IMR-90 (cell line): ENCODE measurements around the gene CTDP1.

ENCODE experiments used
- CEBPB ChIP-seq: IDR thresholded peaks from 2 replicates; pipeline ENCODE4 v1.6.1; 2012; ENCODE audit warnings: low read depth, low read length, improper control_type of control experiment
- CHD1 ChIP-seq: IDR thresholded peaks from 2 replicates; pipeline ENCODE4 v1.6.1; 2012; ENCODE audit warnings: low read depth, low read length, improper control_type of control experiment
- MAFK ChIP-seq: IDR thresholded peaks from 2 replicates; pipeline ENCODE4 v1.6.1; 2012; ENCODE audit warnings: low read depth, low read length, improper control_type of control experiment
- MXI1 ChIP-seq: IDR thresholded peaks from 2 replicates; pipeline ENCODE4 v1.6.1; 2012; ENCODE audit warnings: low read depth, mild to moderate bottlenecking, low read length, moderate library complexity, borderline replicate concordance
- NFE2L2 ChIP-seq: fragments of 150-350 bp; IDR thresholded peaks from 2 replicates; pipeline ENCODE4 v1.6.1; 2016; ENCODE audit warnings: low read depth, mild to moderate bottlenecking, low read length
- POLR2A ChIP-seq: IDR thresholded peaks from 2 replicates; pipeline ENCODE4 v1.6.1; 2012; ENCODE audit warnings: mild to moderate bottlenecking, low read depth, low read length
- RAD21 ChIP-seq: IDR thresholded peaks from 2 replicates; pipeline ENCODE4 v1.6.1; 2012; ENCODE audit warnings: low read length, improper control_type of control experiment
- RCOR1 ChIP-seq: IDR thresholded peaks from 2 replicates; pipeline ENCODE4 v1.6.1; 2012; ENCODE audit warnings: mild to moderate bottlenecking, low read length, improper control_type of control experiment; ENCODE audit not compliant: insufficient replicate concordance
- RFX5 ChIP-seq: IDR thresholded peaks from 2 replicates; pipeline ENCODE4 v1.8.0; 2012; ENCODE audit warnings: low read depth, mild to moderate bottlenecking, low read length, moderate library complexity
- SMC3 ChIP-seq: fragments of 150-350 bp; IDR thresholded peaks from 2 replicates; pipeline ENCODE4 v1.6.1; 2016; ENCODE audit warnings: low read depth, mild to moderate bottlenecking, antibody characterized with exemption, low read length, moderate library complexity
- TF ChIP-seq, protein P1 (sequence below): conservative IDR thresholded peaks from 2 replicates; pipeline ENCODE4 v1.5.1; 2012; ENCODE audit warnings: mild to moderate bottlenecking, low read depth, low read length, improper control_type of control experiment
- TF ChIP-seq, protein P2 (sequence below): fragments of 150-350 bp; IDR thresholded peaks from 2 replicates; pipeline ENCODE4 v1.6.1; 2016; ENCODE audit warnings: low read depth, mild to moderate bottlenecking, low read length, moderate library complexity, borderline replicate concordance
- TF ChIP-seq, protein P3 (sequence below): fragments of 150-350 bp; IDR thresholded peaks from 2 replicates; pipeline ENCODE4 v1.6.1; 2017; ENCODE audit warnings: mild to moderate bottlenecking, antibody characterized with exemption, low read length, low read depth

- TF ChIP-seq, protein P1, sequence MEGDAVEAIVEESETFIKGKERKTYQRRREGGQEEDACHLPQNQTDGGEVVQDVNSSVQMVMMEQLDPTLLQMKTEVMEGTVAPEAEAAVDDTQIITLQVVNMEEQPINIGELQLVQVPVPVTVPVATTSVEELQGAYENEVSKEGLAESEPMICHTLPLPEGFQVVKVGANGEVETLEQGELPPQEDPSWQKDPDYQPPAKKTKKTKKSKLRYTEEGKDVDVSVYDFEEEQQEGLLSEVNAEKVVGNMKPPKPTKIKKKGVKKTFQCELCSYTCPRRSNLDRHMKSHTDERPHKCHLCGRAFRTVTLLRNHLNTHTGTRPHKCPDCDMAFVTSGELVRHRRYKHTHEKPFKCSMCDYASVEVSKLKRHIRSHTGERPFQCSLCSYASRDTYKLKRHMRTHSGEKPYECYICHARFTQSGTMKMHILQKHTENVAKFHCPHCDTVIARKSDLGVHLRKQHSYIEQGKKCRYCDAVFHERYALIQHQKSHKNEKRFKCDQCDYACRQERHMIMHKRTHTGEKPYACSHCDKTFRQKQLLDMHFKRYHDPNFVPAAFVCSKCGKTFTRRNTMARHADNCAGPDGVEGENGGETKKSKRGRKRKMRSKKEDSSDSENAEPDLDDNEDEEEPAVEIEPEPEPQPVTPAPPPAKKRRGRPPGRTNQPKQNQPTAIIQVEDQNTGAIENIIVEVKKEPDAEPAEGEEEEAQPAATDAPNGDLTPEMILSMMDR, result no peak
- no peak for TF ChIP-seq CHD1
- TF ChIP-seq POLR2A, result no peak
- no peak for TF ChIP-seq RAD21
- TF ChIP-seq, protein P2, sequence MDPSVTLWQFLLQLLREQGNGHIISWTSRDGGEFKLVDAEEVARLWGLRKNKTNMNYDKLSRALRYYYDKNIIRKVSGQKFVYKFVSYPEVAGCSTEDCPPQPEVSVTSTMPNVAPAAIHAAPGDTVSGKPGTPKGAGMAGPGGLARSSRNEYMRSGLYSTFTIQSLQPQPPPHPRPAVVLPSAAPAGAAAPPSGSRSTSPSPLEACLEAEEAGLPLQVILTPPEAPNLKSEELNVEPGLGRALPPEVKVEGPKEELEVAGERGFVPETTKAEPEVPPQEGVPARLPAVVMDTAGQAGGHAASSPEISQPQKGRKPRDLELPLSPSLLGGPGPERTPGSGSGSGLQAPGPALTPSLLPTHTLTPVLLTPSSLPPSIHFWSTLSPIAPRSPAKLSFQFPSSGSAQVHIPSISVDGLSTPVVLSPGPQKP, result no peak
- no peak for TF ChIP-seq MAFK
- no peak for TF ChIP-seq RFX5
- TF ChIP-seq RCOR1, result no peak
- TF ChIP-seq CEBPB, result no peak
- no peak for TF ChIP-seq SMC3
- TF ChIP-seq MXI1, result no peak
- TF ChIP-seq NFE2L2, result no peak
- TF ChIP-seq, protein P3, sequence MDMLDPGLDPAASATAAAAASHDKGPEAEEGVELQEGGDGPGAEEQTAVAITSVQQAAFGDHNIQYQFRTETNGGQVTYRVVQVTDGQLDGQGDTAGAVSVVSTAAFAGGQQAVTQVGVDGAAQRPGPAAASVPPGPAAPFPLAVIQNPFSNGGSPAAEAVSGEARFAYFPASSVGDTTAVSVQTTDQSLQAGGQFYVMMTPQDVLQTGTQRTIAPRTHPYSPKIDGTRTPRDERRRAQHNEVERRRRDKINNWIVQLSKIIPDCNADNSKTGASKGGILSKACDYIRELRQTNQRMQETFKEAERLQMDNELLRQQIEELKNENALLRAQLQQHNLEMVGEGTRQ, result no peak
Measured at GRCh38 chr18:79698668-79699335, 19.2 kb downstream of the CTDP1 start.
